SK-N-MC (cell line): ENCODE measurements around the gene AOX1.

Experiments
- EZH2 ChIP-seq: fragments of 200-600 bp; sonication (generic); IDR thresholded peaks from one replicate; pipeline ENCODE4 v1.6.1; 2017; ENCODE audit warnings: antibody characterized with exemption
- FOXP2 ChIP-seq: optimal IDR thresholded peaks from 2 replicates; pipeline ENCODE3; 2011; ENCODE audit warnings: mild to moderate bottlenecking, moderate library complexity; ENCODE audit not compliant: insufficient read depth; ENCODE audit errors: extremely low read length, control extremely low read depth
- POLR2AphosphoS5 ChIP-seq: IDR thresholded peaks from 2 replicates; pipeline ENCODE4 v1.6.1; 2012; ENCODE audit warnings: mild to moderate bottlenecking, low read depth, low read length, borderline replicate concordance

DNA sequence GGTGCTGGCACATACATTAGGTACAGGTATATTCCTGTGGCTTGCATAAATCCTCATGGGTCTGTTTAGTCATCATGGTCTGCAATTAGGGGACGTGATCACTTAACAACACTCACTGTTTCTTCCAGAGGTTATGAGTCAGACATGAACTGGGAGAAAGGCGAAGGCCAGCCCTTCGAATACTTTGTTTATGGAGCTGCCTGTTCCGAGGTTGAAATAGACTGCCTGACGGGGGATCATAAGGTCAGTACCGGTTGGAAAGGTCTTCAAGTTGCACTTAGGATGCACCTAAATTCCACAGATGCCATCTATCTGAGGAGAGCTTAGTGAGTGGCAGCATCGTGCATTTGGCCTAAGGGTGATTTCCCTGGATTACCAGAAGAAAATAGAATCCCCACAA lies 76.9 kb downstream of the AOX1 start:
- TF ChIP-seq EZH2 (no peak), POLR2AphosphoS5 (no peak), FOXP2 (no peak)
